ENCODE measurements around the gene EFNA5. TPM values are rescaled to one million over a fixed set of nuclear protein-coding genes. Genes with fewer than 3 reads are reported as not detected.

EFNA5 gene
- 42.2 and 43.0 TPM in 2 replicates for total RNA-seq
- long read RNA-seq, partial matches to known transcripts, result 0 of 10 reads
- long read RNA-seq, other reads (novel, unspliced or antisense), result 10 of 10 reads

DNA sequence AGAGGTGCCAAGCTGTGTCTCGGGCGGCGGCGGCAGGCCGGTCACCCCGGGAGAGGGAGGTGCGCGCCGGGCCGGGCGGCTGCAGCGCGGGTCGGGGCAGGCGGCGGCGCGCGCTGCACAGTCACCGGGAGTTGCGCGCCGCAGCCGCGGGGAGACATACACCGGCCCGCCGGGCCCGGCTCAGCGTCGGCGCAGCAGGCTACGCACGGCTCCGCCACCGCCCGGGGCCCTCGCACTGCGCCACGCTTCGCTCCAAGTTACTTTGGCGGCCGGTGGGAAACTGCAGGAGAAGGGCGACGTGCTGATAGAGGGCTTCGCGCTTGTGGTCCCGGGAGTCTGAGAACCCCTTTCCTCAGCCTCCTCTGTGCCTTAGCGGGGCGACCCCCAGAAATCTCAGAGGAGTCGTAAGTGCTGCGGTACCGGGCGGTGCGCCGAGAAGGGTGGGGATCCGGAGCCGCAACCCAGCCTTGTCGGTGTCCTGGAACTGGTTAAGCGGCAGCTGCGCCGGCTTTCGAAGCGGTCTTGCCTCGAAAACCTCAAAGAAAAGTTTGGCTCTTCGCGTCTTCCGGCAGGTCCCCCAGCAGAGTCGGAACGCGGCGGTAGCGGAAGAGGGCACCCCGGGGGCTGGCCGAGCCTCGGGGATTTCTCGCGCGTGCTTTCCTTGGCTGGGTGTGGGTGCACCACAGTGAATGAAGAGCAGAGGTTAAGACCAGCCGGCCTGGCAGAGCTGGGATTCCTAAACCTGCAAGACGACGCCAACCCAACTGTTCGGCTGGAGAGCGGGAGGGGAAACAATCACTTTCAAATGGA is at the start of gene EFNA5:
TSS of gene EFNA5 (minus strand) at position 6 of the 810 bp plus-strand sequence.
- Mint-ChIP-seq H3K27me3 (ENCODE audit: low read depth) (no peaks in the 10 kb centered on the region), H3K9me3 (no peaks in the 10 kb centered on the region), H3K4me1 (peaks cover 25% of the 10 kb centered on the region), H3K27ac (ENCODE audit: unreplicated experiment) (peak within 1 kb of the TSS; percentile 98), H3K4me3 (peak within 1 kb of the TSS; percentile 95), H3K36me3 (ENCODE audit: low read depth) (no peaks in the 10 kb centered on the region)
- TF ChIP-seq, protein P1, sequence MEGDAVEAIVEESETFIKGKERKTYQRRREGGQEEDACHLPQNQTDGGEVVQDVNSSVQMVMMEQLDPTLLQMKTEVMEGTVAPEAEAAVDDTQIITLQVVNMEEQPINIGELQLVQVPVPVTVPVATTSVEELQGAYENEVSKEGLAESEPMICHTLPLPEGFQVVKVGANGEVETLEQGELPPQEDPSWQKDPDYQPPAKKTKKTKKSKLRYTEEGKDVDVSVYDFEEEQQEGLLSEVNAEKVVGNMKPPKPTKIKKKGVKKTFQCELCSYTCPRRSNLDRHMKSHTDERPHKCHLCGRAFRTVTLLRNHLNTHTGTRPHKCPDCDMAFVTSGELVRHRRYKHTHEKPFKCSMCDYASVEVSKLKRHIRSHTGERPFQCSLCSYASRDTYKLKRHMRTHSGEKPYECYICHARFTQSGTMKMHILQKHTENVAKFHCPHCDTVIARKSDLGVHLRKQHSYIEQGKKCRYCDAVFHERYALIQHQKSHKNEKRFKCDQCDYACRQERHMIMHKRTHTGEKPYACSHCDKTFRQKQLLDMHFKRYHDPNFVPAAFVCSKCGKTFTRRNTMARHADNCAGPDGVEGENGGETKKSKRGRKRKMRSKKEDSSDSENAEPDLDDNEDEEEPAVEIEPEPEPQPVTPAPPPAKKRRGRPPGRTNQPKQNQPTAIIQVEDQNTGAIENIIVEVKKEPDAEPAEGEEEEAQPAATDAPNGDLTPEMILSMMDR (conservative IDR thresholded peaks at IDR 0.05), result no peak
- peak; percentile 35 for DNase-seq (ENCODE audit: low read depth, low spot score)

- Mint-ChIP-seq H3K9me3 (peaks cover 30% of the 10 kb centered on the region), H3K27ac (ENCODE audit: unreplicated experiment) (no peak overlapping the region), H3K4me3 (no peak overlapping the region), H3K27me3 (ENCODE audit: low read depth) (no peaks in the 10 kb centered on the region), H3K4me1 (no peaks in the 10 kb centered on the region), H3K36me3 (ENCODE audit: low read depth) (peaks cover 21% of the 10 kb centered on the region)
- TF ChIP-seq, protein P1 (conservative IDR thresholded peaks at IDR 0.05), result no peak
- DNase-seq (ENCODE audit: low read depth, low spot score), result no peak
Observed at GRCh38 chr5:107719034-107719606, 48.4 kb upstream of the EFNA5 start.

- Mint-ChIP-seq H3K36me3 (ENCODE audit: low read depth) (peaks cover 16% of the 10 kb centered on the region), H3K4me3 (no peak overlapping the region), H3K9me3 (peaks cover 26% of the 10 kb centered on the region), H3K4me1 (no peaks in the 10 kb centered on the region), H3K27me3 (ENCODE audit: low read depth) (no peaks in the 10 kb centered on the region), H3K27ac (ENCODE audit: unreplicated experiment) (no peak overlapping the region)
- DNase-seq (ENCODE audit: low read depth, low spot score), result no peak
- TF ChIP-seq, protein P1 (conservative IDR thresholded peaks at IDR 0.05), result no peak
Observed at GRCh38 chr5:107717816-107718215, 47.1 kb upstream of the EFNA5 start.

DNA sequence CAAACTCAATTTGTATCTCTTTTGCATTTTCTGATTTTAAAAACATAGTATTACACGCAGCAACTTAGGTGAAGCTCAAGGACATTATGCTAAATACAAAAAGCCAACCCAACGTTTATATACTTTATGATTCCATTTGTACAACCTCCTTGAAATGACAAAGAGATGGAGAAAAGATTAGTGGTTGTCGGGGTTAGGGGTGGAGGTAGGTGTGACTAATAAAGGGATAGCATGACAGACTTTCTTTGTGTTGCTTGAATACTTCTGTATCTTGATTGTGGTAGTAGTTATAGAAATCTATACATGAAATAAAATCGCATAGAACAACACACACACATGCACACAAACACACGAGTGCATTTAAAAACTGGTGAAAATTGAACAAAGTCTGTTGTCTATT is 42.5 kb upstream of the EFNA5 start:
- TF ChIP-seq, protein P1 (conservative IDR thresholded peaks at IDR 0.05), result no peak
- Mint-ChIP-seq H3K4me3 (no peak overlapping the region), H3K27ac (ENCODE audit: unreplicated experiment) (no peak overlapping the region), H3K27me3 (ENCODE audit: low read depth) (no peaks in the 10 kb centered on the region), H3K9me3 (peaks cover 8% of the 10 kb centered on the region), H3K4me1 (no peaks in the 10 kb centered on the region), H3K36me3 (ENCODE audit: low read depth) (no peaks in the 10 kb centered on the region)
- DNase-seq (ENCODE audit: low read depth, low spot score), result no peak

DNA sequence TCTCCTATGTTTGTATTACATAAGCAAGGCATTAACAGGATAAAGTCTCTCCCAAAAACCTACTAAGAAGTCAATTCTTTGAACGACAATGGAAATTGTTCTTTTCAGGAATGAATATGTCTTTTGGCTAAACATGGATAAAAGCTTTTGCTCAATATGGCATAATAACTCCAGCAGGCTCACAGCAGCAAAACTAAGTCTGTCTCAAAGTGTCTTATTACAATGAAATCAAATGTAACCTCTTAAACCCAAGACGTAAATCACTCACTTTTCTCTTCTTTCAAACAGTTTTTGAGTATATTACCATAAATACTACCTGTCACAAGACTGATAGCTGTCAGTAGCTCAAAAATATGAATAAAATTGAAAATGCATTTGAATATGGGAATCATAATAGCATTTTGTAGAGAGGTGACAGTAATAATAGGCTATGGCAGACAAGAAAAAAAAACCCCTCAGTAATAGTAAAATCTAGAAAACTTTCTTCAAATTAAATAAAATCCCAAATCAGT is 41.7 kb upstream of the EFNA5 start:
- Mint-ChIP-seq H3K9me3 (peaks cover 9% of the 10 kb centered on the region), H3K27ac (ENCODE audit: unreplicated experiment) (no peak overlapping the region), H3K36me3 (ENCODE audit: low read depth) (peaks cover 3% of the 10 kb centered on the region), H3K4me3 (no peak overlapping the region), H3K27me3 (ENCODE audit: low read depth) (no peaks in the 10 kb centered on the region), H3K4me1 (no peaks in the 10 kb centered on the region)
- TF ChIP-seq, protein P1 (conservative IDR thresholded peaks at IDR 0.05), result no peak
- DNase-seq (ENCODE audit: low read depth, low spot score), result no peak
